ENCODE results near the gene UBA52. TPM values are rescaled to one million over a fixed set of nuclear protein-coding genes. Genes with fewer than 3 reads are reported as not detected.

Gene UBA52
- total RNA-seq, 1 experiment from 2014 or later = 1,684 TPM

Other genes starting within 250 kb of the UBA52 start
- 456 and 535 TPM in 2 replicates for gene LSM4, start 248.8 kb upstream of the UBA52 start, total RNA-seq (2014; rRNA removed; shearing (Covaris generic))
- gene PGPEP1, start 231.3 kb upstream of the UBA52 start, total RNA-seq (2014; rRNA removed; shearing (Covaris generic)) = 9.1 and 20.9 TPM in 2 replicates
- gene GDF15, start 185.7 kb upstream of the UBA52 start, total RNA-seq (2014; rRNA removed; shearing (Covaris generic)) = 97.3 and 120 TPM in 2 replicates
- not detected in 2 replicates for gene LRRC25, start 174.2 kb upstream of the UBA52 start, total RNA-seq (2014; rRNA removed; shearing (Covaris generic))
- gene SSBP4, start 152.5 kb upstream of the UBA52 start, total RNA-seq (2014; rRNA removed; shearing (Covaris generic)) = 108 and 118 TPM in 2 replicates
- 1.3 and 2.1 TPM in 2 replicates for gene ISYNA1, start 133.7 kb upstream of the UBA52 start, total RNA-seq (2014; rRNA removed; shearing (Covaris generic))
- 13.1 and 14.6 TPM in 2 replicates for gene ELL, start 49.8 kb upstream of the UBA52 start, total RNA-seq (2014; rRNA removed; shearing (Covaris generic))
- gene FKBP8, start 28.3 kb upstream of the UBA52 start, total RNA-seq (2014; rRNA removed; shearing (Covaris generic)) = 124 and 135 TPM in 2 replicates
- gene KXD1, start 14.0 kb upstream of the UBA52 start, total RNA-seq (2014; rRNA removed; shearing (Covaris generic)) = 163 and 195 TPM in 2 replicates
- 70.9 and 99.1 TPM in 2 replicates for gene REX1BD, start 16.9 kb downstream of the UBA52 start, total RNA-seq (2014; rRNA removed; shearing (Covaris generic))
- gene CRLF1, start 34.9 kb downstream of the UBA52 start, total RNA-seq (2014; rRNA removed; shearing (Covaris generic)) = 1.1 and 1.3 TPM in 2 replicates
- gene TMEM59L, start 41.0 kb downstream of the UBA52 start, total RNA-seq (2014; rRNA removed; shearing (Covaris generic)) = 0.61 and 1.1 TPM in 2 replicates
- gene KLHL26, start 65.2 kb downstream of the UBA52 start, total RNA-seq (2014; rRNA removed; shearing (Covaris generic)) = 2.8 and 5.7 TPM in 2 replicates
- gene CRTC1, start 111.8 kb downstream of the UBA52 start, total RNA-seq (2014; rRNA removed; shearing (Covaris generic)) = 2.8 and 3.0 TPM in 2 replicates
- gene COMP, start 219.4 kb downstream of the UBA52 start, total RNA-seq (2014; rRNA removed; shearing (Covaris generic)) = not detected in 2 replicates